NT2/D1 (cell line): ENCODE measurements around the gene TNRC6C.

Experiments
- SUZ12 ChIP-seq: IDR thresholded peaks from 2 replicates; pipeline ENCODE4 v1.6.1; 2011; ENCODE audit not compliant: insufficient read length, insufficient read depth; ENCODE audit errors: extremely low read depth
- YY1 ChIP-seq: IDR thresholded peaks from 2 replicates; pipeline ENCODE4 v1.6.1; 2011; ENCODE audit not compliant: insufficient read length, insufficient read depth

- no peak for TF ChIP-seq YY1
- no peak for TF ChIP-seq SUZ12
Observed at GRCh38 chr17:78001612-78002011, 43.1 kb downstream of the TNRC6C start.
